Fibroblast of the aortic adventitia (primary cell): Measurements from ENCODE around the gene POP7. TPM values are rescaled to one million over a fixed set of nuclear protein-coding genes. Genes with fewer than 3 reads are reported as not detected.

ENCODE experiments used
- DNase-seq: peaks from one replicate; pipeline ENCODE4 v3.0.0-alpha.2; 2010; ENCODE audit warnings: low read depth
- H3K4me3 ChIP-seq: 2 replicates; pipeline ENCODE4 v1.5.1; 2011; ENCODE audit warnings: low read depth, mild to moderate bottlenecking, control low read depth, low read length, moderate library complexity
- CTCF ChIP-seq: IDR thresholded peaks from 2 replicates; pipeline ENCODE4 v1.5.1; 2011; ENCODE audit warnings: mild to moderate bottlenecking, low read length, control low read depth, inconsistent platforms; ENCODE audit not compliant: insufficient read depth
- total RNA-seq: library from RNA; depleted of rRNA; stranded (reverse); fragments of >200 nt; gene quantifications from 2 replicates; pipeline ENCODE4 v1.2.3, GENCODE V29; 2012; ENCODE audit warnings: low replicate concordance

Gene POP7
- total RNA-seq, 1 donor = 32.4 TPM

GRCh38 chr7:100676501-100677306 lies 29.2 kb upstream of the POP7 start:
- DNase-seq = no peak
- H3K4me3 ChIP-seq = peak overlapping the region; percentile 85

GRCh38 chr7:100677308-100678267 lies 28.3 kb upstream of the POP7 start:
- TF ChIP-seq CTCF = no peak
- no peak for DNase-seq
- no peak overlapping the region for H3K4me3 ChIP-seq

More at GRCh38 chr7:100676501-100677306, 29.2 kb upstream of the POP7 start:
- TF ChIP-seq CTCF = no peak

GRCh38 chr7:100678291-100678984 lies 27.5 kb upstream of the POP7 start:
- no peak overlapping the region for H3K4me3 ChIP-seq
- no peak for TF ChIP-seq CTCF
- no peak for DNase-seq

GRCh38 chr7:100679129-100679926 lies 26.6 kb upstream of the POP7 start:
- TF ChIP-seq CTCF = no peak
- no peak overlapping the region for H3K4me3 ChIP-seq
- DNase-seq = no peak

GRCh38 chr7:100679927-100680575 lies 25.9 kb upstream of the POP7 start:
- H3K4me3 ChIP-seq = no peak overlapping the region
- TF ChIP-seq CTCF = no peak
- peak; percentile 50 for DNase-seq
